ENCODE measurements around the gene WIPF3. TPM values are rescaled to one million over a fixed set of nuclear protein-coding genes. Genes with fewer than 3 reads are reported as not detected.

The WIPF3 gene
- total RNA-seq, 6 donors from 2014 or later = 0.34 to 1.3 (median 0.96) TPM; not detected in 2

- Histone ChIP-seq H3K27ac (no peak overlapping the region), H3K9me3 (no peaks in the 10 kb centered on the region), H3K4me1 (no peaks in the 10 kb centered on the region), H3K4me3 (no peak overlapping the region), H3K36me3 (peaks cover 0 to 15% (median 0%) of the 10 kb centered on the region in 4 donors), H3K27me3 (no peaks in the 10 kb centered on the region)
- ATAC-seq (ENCODE audit: low FRiP score in 2 of 2) (no peak), DNase-seq (peak in 1 of 2 donors; percentile 72)
- TF ChIP-seq CTCF (IDR thresholded peaks at IDR 0.05) (no peak), POLR2AphosphoS5 (IDR thresholded peaks at IDR 0.05) (no peak), POLR2A (IDR thresholded peaks at IDR 0.05) (no peak), EP300 (IDR thresholded peaks at IDR 0.05) (no peak)
- WGBS, 2 donors = 92% methylated on average over 15 of the region's 15 CpGs
Measured at GRCh38 chr7:29926216-29926615, 119.9 kb downstream of the WIPF3 start.

GRCh38 chr7:29926741-29927140 is 120.4 kb downstream of the WIPF3 start:
- TF ChIP-seq CTCF (IDR thresholded peaks at IDR 0.05) (no peak), POLR2A (IDR thresholded peaks at IDR 0.05) (no peak), EP300 (IDR thresholded peaks at IDR 0.05) (no peak), POLR2AphosphoS5 (IDR thresholded peaks at IDR 0.05) (no peak)
- Histone ChIP-seq H3K4me1 (no peaks in the 10 kb centered on the region), H3K4me3 (no peak overlapping the region), H3K9me3 (no peaks in the 10 kb centered on the region), H3K27ac (no peak overlapping the region), H3K36me3 (peaks cover 0 to 15% (median 0%) of the 10 kb centered on the region in 4 donors), H3K27me3 (no peaks in the 10 kb centered on the region)
- DNase-seq (no peak), ATAC-seq (ENCODE audit: low FRiP score in 2 of 2) (no peak)
- WGBS, 2 donors = 68 to 80% methylated on average over 5 of the region's 5 CpGs

GRCh38 chr7:29929018-29929807 is 122.9 kb downstream of the WIPF3 start:
- H3K4me1 ChIP-seq = no peaks in the 10 kb centered on the region
- H3K9me3 ChIP-seq = no peaks in the 10 kb centered on the region
- H3K36me3 ChIP-seq = peaks cover 0 to 4% (median 0%) of the 10 kb centered on the region in 4 donors
- WGBS, 2 donors = 88 to 89% methylated on average over 10 to 17 of the region's 17 CpGs
- H3K27me3 ChIP-seq = no peaks in the 10 kb centered on the region
- H3K4me3 ChIP-seq = no peak overlapping the region
- peak in 1 of 2 donors; percentile 31 for ATAC-seq (ENCODE audit: low FRiP score in 2 of 2)
- H3K27ac ChIP-seq = no peak overlapping the region
- TF ChIP-seq POLR2AphosphoS5 (IDR thresholded peaks at IDR 0.05) (no peak), CTCF (IDR thresholded peaks at IDR 0.05) (no peak)
- peak in 1 of 2 donors; percentile 38 for DNase-seq

GRCh38 chr7:29935111-29935510 is 128.8 kb downstream of the WIPF3 start:
- no peak for ATAC-seq (ENCODE audit: low FRiP score in 2 of 2)
- H3K9me3 ChIP-seq = no peaks in the 10 kb centered on the region
- DNase-seq = no peak
- peaks cover 0 to 22% (median 12%) of the 10 kb centered on the region in 4 donors for H3K36me3 ChIP-seq
- H3K4me1 ChIP-seq = no peaks in the 10 kb centered on the region
- no peaks in the 10 kb centered on the region for H3K27me3 ChIP-seq
- no peak for TF ChIP-seq POLR2A (IDR thresholded peaks at IDR 0.05)
- TF ChIP-seq POLR2AphosphoS5 (IDR thresholded peaks at IDR 0.05) = no peak
- no peak for TF ChIP-seq EP300 (IDR thresholded peaks at IDR 0.05)
- no peak for TF ChIP-seq CTCF (IDR thresholded peaks at IDR 0.05)
- no peak overlapping the region for H3K27ac ChIP-seq
- no peak overlapping the region for H3K4me3 ChIP-seq
- WGBS, 2 donors = 81 to 85% methylated on average over 2 of the region's 2 CpGs

- Histone ChIP-seq H3K9me3 (no peaks in the 10 kb centered on the region), H3K36me3 (peaks cover 0 to 30% (median 12%) of the 10 kb centered on the region in 4 donors), H3K27ac (no peak overlapping the region), H3K27me3 (no peaks in the 10 kb centered on the region), H3K4me3 (no peak overlapping the region), H3K4me1 (no peaks in the 10 kb centered on the region)
- ATAC-seq (ENCODE audit: low FRiP score in 2 of 2) (no peak), DNase-seq (no peak)
- 63 to 89% methylated on average over 3 of the region's 3 CpGs for WGBS, 2 donors
- TF ChIP-seq POLR2A (IDR thresholded peaks at IDR 0.05) = no peak
- TF ChIP-seq EP300 (IDR thresholded peaks at IDR 0.05) = no peak
- no peak for TF ChIP-seq POLR2AphosphoS5 (IDR thresholded peaks at IDR 0.05)
- no peak for TF ChIP-seq CTCF (IDR thresholded peaks at IDR 0.05)
Measured at GRCh38 chr7:29937132-29937531, 130.8 kb downstream of the WIPF3 start.

Data from upper lobe of left lung (tissue), 6 donors.